OCI-M2 (cell line): ENCODE data around the gene GNAS.

Experiments
- DNase-seq: peaks from one replicate; lab custom pipeline; 2025; ENCODE audit not compliant: unreplicated experiment; lab: John Stamatoyannopoulos, UW

Gene GNAS

DNA sequence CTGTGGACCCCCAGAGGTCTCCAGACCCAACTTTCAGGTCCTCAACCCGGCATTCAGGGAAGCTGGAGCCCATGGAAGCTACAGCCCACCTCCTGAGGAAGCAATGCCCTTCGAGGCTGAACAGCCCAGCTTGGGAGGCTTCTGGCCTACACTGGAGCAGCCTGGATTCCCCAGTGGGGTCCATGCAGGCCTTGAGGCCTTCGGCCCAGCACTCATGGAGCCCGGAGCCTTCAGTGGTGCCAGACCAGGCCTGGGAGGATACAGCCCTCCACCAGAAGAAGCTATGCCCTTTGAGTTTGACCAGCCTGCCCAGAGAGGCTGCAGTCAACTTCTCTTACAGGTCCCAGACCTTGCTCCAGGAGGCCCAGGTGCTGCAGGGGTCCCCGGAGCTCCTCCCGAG, 950 bp downstream of the GNAS start:
- no peak for DNase-seq

DNA sequence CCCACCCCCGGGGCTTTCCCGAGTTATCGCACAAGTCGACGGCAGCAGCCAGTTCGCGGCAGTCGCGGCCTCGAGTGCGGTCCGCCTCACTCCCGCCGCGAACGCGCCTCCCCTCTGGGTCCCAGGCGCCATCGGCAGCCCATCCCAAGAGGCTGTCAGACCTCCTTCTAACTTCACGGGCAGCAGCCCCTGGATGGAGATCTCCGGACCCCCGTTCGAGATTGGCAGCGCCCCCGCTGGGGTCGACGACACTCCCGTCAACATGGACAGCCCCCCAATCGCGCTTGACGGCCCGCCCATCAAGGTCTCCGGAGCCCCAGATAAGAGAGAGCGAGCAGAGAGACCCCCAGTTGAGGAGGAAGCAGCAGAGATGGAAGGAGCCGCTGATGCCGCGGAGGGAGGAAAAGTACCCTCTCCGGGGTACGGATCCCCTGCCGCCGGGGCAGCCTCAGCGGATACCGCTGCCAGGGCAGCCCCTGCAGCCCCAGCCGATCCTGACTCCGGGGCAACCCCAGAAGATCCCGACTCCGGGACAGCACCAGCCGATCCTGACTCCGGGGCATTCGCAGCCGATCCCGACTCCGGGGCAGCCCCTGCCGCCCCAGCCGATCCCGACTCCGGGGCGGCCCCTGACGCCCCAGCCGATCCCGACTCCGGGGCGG, 1.6 kb downstream of the GNAS start:
- no peak for DNase-seq

DNA sequence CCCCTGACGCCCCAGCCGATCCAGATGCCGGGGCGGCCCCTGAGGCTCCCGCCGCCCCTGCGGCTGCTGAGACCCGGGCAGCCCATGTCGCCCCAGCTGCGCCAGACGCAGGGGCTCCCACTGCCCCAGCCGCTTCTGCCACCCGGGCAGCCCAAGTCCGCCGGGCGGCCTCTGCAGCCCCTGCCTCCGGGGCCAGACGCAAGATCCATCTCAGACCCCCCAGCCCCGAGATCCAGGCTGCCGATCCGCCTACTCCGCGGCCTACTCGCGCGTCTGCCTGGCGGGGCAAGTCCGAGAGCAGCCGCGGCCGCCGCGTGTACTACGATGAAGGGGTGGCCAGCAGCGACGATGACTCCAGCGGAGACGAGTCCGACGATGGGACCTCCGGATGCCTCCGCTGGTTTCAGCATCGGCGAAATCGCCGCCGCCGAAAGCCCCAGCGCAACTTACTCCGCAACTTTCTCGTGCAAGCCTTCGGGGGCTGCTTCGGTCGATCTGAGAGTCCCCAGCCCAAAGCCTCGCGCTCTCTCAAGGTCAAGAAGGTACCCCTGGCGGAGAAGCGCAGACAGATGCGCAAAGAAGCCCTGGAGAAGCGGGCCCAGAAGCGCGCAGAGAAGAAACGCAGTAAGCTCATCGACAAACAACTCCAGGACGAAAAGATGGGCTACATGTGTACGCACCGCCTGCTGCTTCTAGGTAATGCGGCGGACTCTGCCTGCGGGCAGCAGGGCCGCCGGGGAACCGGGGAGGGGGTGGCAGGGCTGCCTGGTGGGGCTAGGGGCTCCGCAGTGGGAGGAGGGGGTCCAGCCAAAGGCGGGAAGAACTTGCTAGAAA, 2.3 kb downstream of the GNAS start:
- no peak for DNase-seq

DNA sequence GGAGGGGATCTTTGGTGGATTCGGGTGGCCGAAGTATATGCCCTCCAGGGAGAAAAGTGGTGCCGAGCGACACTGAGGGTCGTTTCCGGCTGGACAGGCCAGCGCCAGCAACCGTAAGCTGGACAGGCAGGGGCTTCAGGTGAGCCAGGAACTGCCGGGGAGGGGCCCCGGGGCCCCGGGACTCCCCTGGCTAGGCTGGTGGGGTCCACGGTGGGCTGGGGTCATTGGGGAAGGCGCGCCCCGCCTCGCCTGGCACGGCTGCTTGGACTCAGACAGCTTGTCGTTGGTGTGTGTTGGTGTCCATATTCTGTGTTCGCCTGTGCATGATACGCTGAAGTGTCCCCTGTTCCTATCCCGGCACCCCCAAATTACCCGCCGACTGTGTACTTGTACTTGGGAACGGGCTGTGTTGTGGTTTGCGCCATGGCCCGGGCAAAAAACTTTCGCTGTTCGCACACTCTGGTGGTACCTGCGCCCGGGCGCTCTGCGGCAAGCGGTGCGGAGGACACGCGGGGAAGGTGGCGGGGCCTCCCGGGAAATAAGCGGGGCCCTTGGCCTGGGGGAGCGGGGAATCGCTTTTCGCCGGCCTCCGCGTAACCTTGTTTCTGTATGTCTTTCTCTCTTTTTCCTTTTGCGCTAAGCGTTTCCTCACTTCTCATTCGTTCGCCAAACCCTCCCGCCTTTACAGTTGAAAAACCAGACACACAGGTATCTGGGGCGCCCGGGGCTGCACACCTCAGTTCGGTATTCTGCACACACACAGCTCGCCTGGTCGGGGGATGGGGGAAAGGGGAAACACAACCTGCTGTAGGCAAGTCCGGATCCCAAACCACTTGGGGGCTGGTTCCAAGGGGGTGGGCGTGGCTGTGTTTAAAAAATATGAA, 3.2 kb downstream of the GNAS start:
- no peak for DNase-seq

DNA sequence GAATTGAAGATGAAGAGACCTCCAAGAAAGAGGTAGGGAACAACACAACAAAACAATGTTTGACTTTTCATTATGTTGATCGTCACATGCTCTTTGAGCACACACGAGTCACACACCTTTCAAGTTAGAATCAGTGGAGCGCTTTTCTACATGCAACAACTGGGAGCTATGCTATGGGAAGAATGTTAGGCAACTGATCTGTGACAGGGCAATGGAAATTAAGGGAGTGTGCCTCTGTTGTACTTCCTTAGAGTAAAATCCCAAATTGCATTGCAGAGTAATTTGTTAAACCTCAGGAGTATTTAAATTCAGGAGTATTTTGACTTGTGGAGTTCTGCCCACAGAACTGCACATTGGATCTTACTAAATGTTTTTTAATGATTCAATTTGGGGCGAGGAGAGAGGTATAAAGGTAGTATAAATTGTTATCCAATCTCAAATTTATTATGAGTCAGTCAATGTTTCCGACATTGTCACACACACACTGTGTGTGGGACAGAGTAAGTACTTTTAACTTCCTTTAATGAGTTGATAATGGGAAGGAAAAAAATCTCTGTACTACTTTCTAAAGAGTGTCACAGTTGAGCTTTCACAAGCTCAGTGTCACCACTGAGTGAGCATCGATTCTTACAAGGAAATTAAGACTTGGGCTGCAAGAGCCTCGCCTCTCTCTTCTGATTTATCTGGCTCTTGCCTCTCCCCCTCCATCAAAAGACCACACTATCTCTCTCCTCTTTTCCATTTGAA, 10.7 kb downstream of the GNAS start:
- no peak for DNase-seq

DNA sequence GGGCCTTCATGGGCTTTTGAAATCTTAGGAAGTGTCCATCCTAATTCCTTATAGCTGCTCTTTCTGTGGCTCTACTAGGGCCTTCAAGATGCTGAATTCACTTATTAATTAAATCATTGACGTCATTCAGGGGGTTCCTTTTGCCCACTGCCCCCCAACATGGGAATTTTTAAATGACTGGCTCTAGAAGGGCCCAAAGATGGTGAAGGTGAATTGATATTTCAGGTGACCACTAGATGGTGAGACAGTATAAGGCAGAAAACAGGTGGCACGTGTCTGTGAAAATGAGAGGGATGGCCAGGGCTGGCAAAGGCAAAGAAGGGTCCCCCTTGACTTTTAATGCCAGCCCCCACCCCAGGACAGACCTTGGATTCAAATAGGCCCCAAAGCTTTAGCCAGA, 11.8 kb downstream of the GNAS start:
- no peak for DNase-seq

DNA sequence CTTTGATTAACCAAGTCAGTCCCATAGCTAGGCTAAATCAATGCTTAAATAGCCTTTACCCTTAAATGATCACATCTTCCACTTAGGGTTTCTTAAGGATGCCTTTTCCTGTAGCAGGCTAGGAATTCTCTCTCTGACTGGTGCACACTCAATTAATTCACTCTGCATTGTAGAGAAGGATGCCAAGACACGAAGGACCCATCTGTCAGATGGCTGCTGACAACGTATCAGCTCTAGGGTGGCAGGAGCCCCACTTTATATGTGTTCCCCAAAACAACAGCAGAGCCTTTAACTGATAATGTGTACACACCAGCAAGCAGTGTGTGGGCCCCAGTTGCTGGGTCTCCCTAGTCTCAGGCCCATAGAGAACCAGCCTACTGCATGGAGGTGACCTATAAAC, 13.3 kb downstream of the GNAS start:
- no peak for DNase-seq

DNA sequence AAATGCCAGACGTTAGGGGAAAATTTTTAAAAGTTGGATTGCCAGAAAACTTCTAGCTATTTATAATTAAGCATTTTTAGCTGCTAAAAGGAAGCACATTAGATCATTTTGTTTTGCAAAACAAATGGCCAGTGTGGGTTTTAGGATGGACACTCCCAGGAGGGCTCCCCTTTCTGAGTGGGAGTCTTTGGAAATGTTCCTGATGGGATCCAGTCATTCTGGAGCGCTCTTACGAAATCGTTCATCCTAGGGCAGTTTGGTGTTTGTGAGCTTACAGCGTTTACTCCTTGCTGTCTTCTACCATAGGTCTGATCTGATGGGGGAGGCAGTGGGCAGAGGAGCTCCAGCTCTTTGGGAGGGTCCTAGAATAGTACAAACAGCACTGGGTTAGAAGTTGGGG, 14.7 kb downstream of the GNAS start:
- no peak for DNase-seq

DNA sequence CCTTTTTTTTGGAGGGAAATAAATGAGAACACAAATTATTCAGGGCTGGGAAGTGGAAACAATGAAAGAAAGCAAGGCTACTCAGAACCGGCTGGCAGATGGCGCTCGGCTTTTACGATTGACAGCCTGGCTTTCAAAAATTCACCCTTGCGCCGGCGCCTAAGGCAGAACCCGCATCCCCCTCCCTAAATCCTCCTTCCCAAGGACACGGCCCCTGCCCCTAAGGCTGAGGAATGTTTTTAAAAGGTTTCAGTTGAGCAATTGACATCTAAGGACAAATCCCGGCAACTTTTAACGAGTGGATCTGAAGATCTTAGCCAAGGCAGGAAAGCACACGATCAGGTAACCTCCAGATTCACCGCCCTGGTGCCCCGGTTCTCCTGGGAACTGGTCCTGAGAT, 16.3 kb downstream of the GNAS start:
- DNase-seq: no peak

DNA sequence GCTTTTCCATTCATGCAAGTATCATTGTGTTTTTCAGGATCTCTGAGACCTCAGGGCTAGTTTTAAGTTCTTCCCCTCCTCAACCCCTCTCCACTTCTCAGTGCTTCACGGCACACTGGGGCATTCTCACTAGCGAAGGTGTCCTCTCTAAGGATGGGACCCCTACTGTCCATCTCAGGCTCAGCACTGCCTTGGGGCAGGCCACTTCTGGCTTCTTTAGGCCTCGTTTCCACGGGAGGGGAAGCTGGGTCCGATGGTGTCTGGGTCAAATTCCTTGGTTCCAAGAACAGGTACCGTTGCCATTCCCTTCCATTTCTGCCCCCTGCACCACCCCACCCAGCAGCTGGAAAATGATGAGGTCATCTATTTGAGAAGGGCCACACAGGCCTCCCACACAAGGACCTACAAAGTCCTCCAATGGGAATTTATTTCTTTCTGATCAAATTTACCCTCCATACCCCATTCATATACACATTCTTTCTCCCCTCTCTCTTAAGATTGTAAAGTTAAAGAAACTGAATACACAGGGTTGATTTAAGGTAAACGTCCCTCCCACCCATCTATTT, 17.2 kb downstream of the GNAS start:
- no peak for DNase-seq

DNA sequence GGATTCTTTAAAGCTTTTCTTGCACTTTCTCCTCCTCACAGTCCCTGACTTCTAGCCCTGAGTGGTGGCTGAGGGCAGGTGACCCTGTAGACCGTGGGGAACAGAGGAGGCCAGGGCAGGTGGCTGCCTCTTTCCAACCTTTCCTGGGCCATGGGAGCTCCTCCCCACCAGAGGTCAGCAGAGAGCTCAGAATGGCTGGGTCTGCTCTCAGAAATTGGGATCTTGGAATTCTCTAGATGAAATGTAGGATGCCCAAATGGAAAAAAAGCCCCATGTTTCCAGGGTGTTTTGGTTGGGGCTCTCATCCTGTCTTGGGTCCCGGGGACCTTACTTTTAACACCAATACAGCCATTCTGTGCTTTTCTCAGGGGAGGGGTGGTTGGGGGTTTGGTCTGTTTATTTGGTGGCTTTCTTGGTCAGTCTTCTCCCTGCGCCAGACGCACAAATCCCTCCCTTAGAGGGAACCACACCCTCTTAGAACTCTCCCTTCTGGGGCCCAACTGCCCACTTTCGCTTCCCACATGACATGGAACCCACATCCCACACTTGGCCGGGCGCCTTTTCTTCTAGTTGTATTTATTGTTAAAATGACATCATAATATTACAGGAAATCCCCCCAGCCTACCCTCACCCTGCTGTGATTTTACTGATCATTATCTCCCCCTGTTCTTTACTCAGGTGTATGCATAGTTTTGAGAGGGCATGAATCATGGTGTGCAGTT, 17.9 kb downstream of the GNAS start:
- DNase-seq: no peak

DNA sequence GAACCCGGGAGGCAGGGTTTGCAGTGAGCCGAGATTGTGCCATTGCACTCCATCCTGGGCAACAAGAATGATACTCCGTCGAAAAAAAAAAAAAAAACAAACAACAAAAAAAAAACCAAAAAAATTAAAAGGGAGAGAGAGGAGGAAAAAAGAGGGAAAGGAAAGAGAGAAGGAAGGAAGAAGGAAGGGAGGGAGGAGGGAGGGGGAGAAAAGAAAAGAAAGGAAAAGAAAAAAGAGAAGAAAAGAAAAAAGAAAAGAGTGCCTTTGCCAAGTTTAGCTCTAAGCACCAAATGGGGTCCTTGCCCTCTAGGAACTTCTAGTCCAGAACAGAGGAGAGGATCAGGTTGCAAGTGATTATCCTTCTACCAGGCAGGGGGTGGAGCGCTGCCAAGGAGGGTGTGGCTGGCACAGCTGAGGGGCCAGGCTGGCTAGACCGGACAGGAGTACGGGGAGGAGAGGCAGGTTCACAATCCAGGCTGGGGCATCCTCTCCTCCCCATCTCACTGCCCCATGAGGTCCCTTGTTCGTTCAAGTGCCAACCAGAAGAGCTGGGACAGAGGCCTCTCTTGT, 19.1 kb downstream of the GNAS start:
- DNase-seq: no peak

DNA sequence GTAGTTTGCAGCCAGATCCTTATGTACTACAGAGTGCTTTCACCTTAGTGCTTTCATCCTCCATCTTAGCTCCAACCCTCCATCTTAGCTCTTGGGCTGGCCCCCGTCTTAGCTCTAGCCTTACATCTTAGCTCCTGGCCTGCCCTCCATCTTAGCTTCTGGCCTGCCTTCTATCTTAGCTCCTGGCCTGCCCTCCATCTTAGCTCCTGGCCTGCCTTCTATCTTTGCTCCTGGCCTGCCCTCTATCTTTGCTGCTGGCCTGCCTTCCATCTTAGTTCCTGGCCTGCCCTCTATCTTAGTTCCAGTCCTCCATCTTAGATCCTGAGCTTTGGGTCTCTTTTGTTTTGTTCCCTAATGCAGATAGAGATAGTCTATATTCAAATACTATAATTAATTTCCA, 22.0 kb downstream of the GNAS start:
- no peak for DNase-seq

DNA sequence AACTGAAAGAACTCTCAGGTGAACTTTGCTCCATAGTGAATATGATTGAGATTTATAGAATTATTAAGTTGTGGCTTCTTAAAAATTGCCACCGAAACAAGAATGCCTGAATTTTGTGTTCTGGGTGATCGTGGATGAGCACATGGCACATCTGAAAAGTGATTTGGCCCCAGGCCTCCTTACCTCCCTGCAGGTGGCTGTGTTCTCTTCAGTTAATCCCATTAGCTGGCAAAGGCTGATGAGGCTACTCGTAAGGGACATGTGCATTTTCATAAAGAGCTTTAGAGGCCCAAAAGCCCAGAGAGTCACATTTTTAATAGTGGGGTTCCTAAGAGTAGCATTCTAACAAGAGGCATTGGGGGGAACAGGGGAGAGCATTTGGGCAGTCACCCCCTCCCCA, 22.6 kb downstream of the GNAS start:
- DNase-seq: no peak

DNA sequence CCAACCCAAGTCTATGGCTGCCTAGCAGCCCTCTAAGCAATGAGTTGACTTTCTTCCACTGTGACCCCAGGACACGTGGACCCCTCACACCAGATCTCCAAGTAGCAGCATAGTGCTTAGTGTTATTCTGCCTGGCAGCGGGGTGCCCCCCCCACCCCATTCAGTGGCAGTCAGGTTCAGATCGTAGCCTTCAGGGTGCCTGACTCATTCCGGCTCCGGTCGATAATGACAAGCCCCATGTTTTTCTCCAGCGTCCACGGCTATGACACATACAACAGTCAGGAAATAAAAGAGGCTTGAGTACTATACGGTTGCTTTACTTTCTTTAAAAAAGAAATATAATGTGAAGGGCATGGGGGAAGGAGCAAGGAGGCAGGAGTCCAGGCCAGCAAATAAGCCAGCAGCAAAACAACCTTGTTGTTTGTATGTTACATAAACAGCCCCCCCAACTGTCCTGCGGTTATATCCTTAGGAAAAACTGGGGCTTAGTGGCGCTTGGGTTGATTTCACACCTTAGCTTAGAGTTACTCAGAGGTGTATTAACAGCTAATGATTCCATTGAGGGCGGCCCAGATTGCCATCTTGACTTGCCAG, 23.1 kb downstream of the GNAS start:
- no peak for DNase-seq

DNA sequence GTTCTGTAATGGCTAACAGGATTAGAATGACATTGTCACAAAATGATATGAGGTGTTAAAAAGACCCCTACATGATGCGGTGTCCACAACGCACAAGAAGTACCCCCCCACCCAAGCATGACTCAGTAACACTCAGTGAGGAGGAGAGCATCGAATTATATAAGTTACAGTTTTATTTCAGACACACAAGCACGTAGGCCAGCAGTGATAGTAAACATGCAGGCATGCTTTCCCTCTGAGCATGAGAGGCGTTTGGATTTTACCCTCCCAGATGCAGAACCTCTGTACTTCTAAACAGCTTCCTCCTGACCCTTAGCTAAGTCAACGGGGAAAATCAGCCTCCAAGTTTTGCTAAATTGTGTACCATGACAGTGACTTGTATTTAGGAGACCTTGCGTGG, 23.9 kb downstream of the GNAS start:
- DNase-seq: no peak

DNA sequence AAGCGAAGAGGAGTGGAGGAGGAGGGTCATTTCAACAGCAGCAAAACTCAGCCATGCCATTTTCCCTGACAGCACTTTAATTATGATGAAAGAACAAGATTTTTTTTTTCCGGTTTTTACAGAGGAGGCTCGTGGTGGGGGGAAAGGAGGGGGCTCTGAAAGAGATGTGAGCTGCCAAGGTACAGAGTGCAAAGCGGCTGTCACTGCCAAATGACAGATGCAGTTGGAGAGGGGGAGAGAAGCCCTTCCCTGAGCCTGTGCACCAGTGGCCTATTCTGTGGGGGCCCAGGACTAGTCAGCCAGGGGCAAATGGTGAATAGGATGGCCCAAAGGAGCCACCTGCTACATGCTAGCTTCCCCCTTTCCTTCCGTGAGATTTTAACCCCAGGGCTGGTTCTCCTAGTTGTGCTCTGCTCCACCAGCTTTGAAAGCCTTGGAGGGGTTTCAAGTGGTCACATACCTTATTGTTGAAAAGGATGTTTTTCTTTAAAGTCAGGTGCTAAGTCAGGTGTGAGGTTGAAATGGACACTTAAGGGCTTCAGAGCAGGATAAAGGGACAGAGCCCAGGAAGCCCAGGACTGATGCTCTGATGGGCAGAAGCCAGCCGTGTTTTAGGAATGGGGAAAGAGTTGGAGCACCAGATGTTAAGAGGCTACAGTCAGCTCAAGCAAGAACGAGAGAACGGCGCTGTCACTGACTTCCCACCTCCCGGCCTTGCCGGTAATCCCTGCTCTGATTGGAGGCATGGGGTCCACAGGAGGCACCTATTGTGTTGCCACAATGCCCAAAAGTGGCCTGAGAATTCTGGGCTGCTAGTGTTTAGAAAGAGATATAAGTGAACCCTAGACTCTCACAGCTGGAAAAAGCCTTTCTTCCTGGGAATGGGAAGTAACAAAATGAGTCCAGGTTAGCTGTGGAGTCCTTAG, 24.8 kb downstream of the GNAS start:
- no peak for DNase-seq

DNA sequence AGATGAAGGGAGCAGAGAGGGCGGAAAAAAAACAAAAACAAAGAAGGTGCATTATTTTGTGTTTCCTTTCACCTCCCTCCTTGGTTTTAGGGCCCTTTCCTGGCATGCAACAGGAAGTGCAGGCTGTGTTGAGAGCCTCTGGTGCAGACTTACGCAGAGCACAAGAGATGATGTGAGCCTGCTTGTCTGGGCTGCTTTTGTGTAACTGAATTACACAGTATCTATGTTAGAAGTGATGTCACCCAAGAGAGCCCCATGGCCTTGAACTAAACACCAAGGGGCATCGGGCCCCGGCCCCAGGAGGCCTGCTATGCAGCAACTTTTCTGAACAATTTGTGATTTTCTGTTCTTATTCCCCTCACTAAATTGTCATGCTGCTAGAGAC, 25.5 kb downstream of the GNAS start:
- no peak for DNase-seq
